Ovary (tissue), 3 donors: ENCODE results near the gene CFAP97D1.

Source experiments
- CTCF ChIP-seq, 3 donors: fragments of 450-650 bp in 2 of 3; fragments of 200-600 bp in 1 of 3; IDR thresholded peaks; one replicate each; pipeline versions ENCODE4 v1.5.1 to v1.8.0; 2016 to 2022; ENCODE audit warnings: antibody characterized with exemption in 3 of 3, mild to moderate bottlenecking in 1 of 3
- EP300 ChIP-seq: sonication (generic); formaldehyde crosslinking; IDR thresholded peaks from one replicate; pipeline ENCODE4 v1.6.1; 2017; ENCODE audit warnings: antibody characterized with exemption
- donor health status: DM: no; HTN: no; CAD: no.

GRCh38 chr17:43812396-43813265 is 32.4 kb downstream of the CFAP97D1 start:
- TF ChIP-seq CTCF (IDR thresholded peaks at IDR 0.05) = no peak
- no peak for TF ChIP-seq EP300
